Measurements from ENCODE around the gene ANO4. TPM values are rescaled to one million over a fixed set of nuclear protein-coding genes. Genes with fewer than 3 reads are reported as not detected.

ANO4 gene
- total and polyA plus RNA-seq, 9 donors, result 1.8 to 13.1 (median 5.6) TPM

DNA sequence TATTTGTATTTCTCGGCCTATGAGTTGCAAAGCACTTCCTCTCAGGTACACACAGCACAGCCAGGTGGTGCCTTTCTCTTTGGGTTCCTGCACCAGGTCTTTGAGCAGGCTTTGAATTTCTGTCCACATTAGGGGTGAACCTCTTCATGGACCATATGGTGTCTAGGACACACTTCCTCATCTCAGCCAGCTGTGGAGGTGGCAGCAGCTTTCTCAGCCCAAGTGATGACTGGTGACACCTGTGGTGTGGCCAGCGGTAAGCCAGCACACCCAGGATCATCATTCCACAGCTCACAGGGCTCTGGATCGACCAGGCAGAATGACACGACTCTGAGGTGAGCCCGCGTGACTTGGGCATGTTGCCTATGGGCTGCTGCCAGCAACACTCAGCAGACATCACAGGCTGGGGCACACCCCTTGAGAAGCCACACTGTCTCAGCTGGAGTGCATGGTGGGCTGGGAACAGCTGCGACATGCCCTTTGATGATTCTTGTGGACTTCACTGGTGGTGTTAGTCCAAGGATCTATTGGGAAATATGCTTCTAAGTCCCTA, 378.7 kb downstream of the ANO4 start:
- Histone ChIP-seq H3K27me3 (no peaks in the 10 kb centered on the region), H3K4me1 (ENCODE audit: insufficient read depth) (no peaks in the 10 kb centered on the region), H3K27ac (no peak overlapping the region), H3K4me3 (no peak overlapping the region), H3K36me3 (no peaks in the 10 kb centered on the region), H3K9me3 (no peaks in the 10 kb centered on the region)
- WGBS, 3 donors, result 88 to 93% (median 91%) methylated on average over 7 of the region's 7 CpGs
- TF ChIP-seq, protein P1, sequence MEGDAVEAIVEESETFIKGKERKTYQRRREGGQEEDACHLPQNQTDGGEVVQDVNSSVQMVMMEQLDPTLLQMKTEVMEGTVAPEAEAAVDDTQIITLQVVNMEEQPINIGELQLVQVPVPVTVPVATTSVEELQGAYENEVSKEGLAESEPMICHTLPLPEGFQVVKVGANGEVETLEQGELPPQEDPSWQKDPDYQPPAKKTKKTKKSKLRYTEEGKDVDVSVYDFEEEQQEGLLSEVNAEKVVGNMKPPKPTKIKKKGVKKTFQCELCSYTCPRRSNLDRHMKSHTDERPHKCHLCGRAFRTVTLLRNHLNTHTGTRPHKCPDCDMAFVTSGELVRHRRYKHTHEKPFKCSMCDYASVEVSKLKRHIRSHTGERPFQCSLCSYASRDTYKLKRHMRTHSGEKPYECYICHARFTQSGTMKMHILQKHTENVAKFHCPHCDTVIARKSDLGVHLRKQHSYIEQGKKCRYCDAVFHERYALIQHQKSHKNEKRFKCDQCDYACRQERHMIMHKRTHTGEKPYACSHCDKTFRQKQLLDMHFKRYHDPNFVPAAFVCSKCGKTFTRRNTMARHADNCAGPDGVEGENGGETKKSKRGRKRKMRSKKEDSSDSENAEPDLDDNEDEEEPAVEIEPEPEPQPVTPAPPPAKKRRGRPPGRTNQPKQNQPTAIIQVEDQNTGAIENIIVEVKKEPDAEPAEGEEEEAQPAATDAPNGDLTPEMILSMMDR (IDR thresholded peaks at IDR 0.05), result no peak
- TF ChIP-seq POLR2A (IDR thresholded peaks at IDR 0.05), result no peak
- DNase-seq, result no peak
- intact Hi-C loops (cut with DNase I), result no loop called here

DNA sequence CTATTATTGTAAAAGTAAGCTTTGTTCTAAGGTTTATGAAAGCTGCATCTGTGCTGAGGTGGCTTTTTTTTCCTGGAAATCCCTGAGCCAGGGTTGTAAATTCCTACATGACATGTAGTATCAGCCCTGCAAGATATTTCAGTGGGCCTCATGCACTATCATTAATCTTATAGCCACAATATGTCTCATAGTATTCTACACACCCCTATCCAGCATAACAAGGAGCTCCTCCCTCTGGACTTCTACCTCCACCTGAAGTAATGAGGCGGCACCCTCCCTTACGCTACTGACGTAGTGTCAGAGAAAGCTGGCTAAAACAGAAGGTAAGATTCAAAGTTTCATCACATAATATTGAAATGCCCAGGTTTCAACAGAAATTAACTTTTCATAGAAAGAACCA, 380.0 kb downstream of the ANO4 start:
- no peaks in the 10 kb centered on the region for H3K9me3 ChIP-seq
- no peaks in the 10 kb centered on the region for H3K36me3 ChIP-seq
- no peak overlapping the region for H3K4me3 ChIP-seq
- H3K4me1 ChIP-seq (ENCODE audit: insufficient read depth), result no peaks in the 10 kb centered on the region
- intact Hi-C loops (cut with DNase I), result no loop called here
- no peak overlapping the region for H3K27ac ChIP-seq
- no peak for TF ChIP-seq EP300 (IDR thresholded peaks at IDR 0.05)
- no peak for TF ChIP-seq POLR2A (IDR thresholded peaks at IDR 0.05)
- TF ChIP-seq, protein P1 (IDR thresholded peaks at IDR 0.05), result no peak
- no peak for DNase-seq
- no peaks in the 10 kb centered on the region for H3K27me3 ChIP-seq
- WGBS, 3 donors, result 51 to 59% (median 53%) methylated on average over 3 of the region's 3 CpGs

Other genes with a start within 250 kb of the ANO4 start
- gene GAS2L3, start 221.1 kb upstream of the ANO4 start, total RNA-seq, result 1 to 10 TPM; 1.7 to 4.9 (median 2.9) TPM
- 1 to 10 TPM; 1.0 to 3.2 TPM for gene GAS2L3, start 221.1 kb upstream of the ANO4 start, polyA plus RNA-seq

All from ovary (tissue), 9 donors.